ENCODE measurements around the gene KLK15.

DNA sequence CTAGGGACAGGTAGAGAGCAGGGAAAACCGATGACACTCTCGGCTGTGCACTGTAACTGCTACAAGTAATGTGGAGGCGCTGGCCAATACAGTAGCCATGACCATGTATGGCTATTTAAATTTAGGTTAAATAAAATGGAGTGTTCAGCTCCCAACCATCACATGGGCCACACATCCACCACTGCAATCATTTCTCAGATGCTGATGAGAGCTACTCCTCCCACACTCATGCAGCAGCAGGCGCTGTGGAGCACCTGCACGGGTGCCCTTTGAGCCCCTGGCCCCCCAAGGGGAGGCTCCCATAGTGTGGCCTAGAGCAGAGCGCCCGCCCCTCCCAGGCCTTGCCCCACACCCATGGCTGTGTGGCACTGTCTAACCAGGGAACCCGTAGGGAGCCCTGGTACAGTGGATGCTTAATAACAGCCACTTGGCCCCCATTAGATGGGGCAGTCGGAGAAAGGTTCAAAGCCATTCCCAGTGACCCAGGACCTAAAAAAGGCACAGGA is 37.2 kb downstream of the KLK15 start:
- TF ChIP-seq CTCF (IDR thresholded peaks at IDR 0.05; ENCODE audit: low read length) (peak; percentile 36; the same call in 1 of the 2 replicates), EZH2 (IDR thresholded peaks at IDR 0.05; ENCODE audit: borderline replicate concordance, low read length) (no peak)
